ENCODE data around the gene LINS1.

Gene LINS1

GRCh38 chr15:100602064-100602822 is at the start of gene LINS1, which contains the start of gene ASB7:
Gene LINS1 (minus strand): TSS chr15:100602184. CDS start chr15:100580842, 21,342 bp downstream.
Gene ASB7 (plus strand): TSS chr15:100602589. CDS start chr15:100612217, 9,628 bp downstream.
- peak; percentile 97 for DNase-seq (ENCODE audit: low spot score)

DNA sequence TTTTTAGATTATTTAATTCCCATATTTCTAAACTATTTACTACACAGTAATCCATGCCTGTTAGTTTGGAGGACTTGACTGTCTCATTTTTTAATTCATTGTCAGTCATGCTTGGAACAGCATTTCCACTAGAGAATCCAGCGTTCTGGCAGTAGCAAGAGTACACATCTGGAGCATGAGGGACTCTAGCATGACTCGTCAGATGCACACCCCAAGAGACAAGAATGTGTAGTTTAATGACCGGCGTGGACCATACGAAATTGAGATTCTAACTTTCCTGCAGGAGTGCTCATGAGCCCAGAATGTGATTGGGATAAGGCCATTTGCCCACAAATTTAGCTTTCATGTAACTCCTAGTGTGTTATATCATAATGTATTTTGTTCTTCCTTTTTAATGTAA is 49.3 kb upstream of the LINS1 start:
- DNase-seq (ENCODE audit: low spot score) = no peak

- DNase-seq (ENCODE audit: low spot score) = no peak
Measured at GRCh38 chr15:100650685-100651084, 48.7 kb upstream of the LINS1 start.

DNA sequence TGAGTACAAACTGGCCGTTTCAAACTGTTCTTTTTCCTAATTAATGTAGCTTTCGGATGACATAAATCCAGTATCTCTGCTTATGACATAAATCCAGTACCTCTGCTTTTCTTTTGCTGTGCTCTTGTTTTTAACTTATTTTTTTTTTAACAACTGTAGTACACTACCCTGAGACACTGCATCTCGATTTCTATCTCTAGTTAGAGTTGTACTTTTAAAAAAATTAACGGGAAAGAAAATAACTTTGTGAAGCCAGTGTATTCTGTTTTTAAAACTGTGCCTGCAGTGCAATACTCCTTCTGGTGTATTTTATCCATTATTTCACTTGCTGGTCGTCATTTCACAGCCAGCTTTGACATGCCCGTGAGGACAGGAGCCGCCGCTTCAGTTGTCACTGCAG is 47.0 kb upstream of the LINS1 start:
- DNase-seq (ENCODE audit: low spot score) = no peak

- no peak for DNase-seq (ENCODE audit: low spot score)
Measured at GRCh38 chr15:100645671-100646070, 43.7 kb upstream of the LINS1 start.

- no peak for DNase-seq (ENCODE audit: low spot score)
Measured at GRCh38 chr15:100642950-100643338, 41.0 kb upstream of the LINS1 start.

GRCh38 chr15:100642213-100642949 is 40.4 kb upstream of the LINS1 start:
- no peak for DNase-seq (ENCODE audit: low spot score)

GRCh38 chr15:100638177-100638730 is 36.3 kb upstream of the LINS1 start:
- DNase-seq (ENCODE audit: low spot score) = no peak

DNA sequence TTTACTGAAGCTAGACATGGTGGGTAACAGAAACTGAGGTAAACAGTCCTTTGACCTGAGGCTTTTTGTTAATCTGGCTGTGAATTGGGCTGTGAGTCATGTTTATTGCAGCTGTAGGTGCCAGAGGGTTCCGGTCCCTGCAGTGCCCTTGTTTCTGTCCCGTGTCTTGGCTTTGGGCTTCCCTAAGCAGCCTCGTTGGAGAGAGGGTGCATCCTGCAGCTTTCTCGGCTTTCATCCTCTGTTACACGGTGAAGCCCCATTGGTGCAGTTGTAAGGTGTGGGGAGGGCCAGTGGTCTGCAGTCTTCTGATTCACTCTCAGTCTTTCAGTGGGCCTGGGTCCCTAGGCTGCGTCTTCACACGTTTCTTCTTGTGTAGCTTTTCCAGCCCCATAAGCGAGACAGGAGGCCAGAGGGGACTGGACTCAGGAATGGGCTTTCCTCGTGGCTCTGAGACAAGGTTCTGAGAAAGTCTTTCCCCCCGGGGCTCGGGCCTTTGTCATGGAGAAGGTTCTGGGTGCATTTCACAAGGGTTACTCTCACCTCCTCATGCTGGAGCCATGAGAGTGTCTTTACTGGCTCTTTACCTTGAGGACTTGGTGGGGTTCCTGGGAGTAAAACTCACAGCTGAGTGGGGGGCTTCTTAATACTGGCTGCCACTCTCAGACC is 33.6 kb upstream of the LINS1 start:
- DNase-seq (ENCODE audit: low spot score) = no peak

- no peak for DNase-seq (ENCODE audit: low spot score)
Measured at GRCh38 chr15:100633763-100634075, 31.7 kb upstream of the LINS1 start.

GRCh38 chr15:100631831-100632230 is 29.8 kb upstream of the LINS1 start:
- no peak for DNase-seq (ENCODE audit: low spot score)

DNA sequence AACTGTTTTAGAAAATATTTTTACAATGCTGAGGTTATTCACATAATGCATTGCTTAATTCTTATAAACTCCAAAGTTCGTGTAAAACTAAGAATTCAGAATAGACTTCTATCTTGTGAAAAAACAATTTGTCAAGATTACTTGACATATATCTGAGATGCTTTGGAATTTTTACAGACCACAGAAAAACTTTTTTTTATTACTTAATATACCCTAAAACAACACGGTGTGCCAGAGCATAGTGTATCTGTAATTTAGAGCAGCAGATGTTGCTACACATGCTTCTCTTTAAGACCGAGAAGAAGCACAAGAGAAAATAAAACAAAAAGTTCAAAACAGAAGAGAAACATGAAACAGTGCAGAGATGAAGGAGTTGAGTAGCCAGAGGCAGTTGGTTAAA is 26.8 kb upstream of the LINS1 start:
- no peak for DNase-seq (ENCODE audit: low spot score)

- DNase-seq (ENCODE audit: low spot score) = peak; percentile 56
Measured at GRCh38 chr15:100627789-100628395, 25.9 kb upstream of the LINS1 start.

- no peak for DNase-seq (ENCODE audit: low spot score)
Measured at GRCh38 chr15:100623301-100623700, 21.3 kb upstream of the LINS1 start.

DNA sequence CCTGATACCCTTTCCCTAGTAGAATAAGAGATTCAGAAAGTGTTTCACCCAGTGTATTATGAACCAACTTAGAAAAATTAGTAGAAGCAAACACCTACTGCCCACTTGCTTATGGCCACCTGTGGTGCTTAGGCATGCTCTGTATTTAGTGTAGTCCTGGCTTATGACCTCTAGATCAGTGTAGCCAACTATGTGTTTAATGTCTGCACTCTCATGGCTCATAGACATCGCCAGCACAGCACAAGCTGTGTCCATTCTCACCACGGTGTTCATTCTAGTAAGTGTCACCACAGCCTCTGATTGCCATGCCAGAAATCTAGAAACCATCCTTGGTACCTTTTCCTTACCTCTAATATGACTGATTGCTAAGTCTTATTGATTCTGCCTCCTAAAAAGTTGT is 14.7 kb upstream of the LINS1 start:
- no peak for DNase-seq (ENCODE audit: low spot score)

DNA sequence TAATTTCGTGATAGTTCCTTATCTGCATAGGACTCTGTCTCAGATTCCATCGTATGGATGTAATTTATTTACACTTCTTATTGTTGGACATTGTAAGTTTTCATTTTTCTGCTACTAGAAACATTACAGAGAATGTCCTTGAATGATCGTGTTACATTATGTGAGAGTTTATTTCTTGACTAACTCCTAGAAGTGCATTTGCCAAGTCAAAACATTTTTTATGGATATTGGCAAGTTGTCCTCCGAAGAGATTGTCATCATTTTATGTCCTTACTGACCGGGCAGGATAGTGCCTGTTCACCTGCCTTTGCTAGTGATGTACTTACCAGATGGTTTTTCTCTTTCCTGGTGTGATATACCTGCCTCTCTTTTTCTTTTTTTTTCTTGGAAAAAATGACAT is 13.8 kb upstream of the LINS1 start:
- DNase-seq (ENCODE audit: low spot score) = no peak

- no peak for DNase-seq (ENCODE audit: low spot score)
Measured at GRCh38 chr15:100614918-100615317, 12.9 kb upstream of the LINS1 start.

DNA sequence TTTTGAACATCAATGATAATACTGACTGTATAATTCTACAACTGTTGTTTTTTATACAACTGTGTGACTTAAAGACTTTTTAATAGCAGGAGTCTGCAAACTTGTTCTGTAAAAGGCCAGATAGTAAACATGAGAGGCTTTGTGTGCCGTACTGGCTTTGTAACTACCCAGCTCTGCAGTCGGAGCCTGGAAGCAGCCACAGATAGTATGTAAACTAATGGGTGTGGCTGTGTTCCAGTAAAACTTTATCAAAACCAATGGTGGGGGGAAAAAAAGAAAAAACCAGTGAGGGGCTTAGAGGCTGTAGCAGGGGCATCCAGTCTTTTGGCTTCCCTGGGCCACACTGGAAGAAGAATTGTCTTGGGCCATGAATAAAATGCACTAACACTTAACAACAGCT is 12.4 kb upstream of the LINS1 start:
- DNase-seq (ENCODE audit: low spot score) = no peak

DNA sequence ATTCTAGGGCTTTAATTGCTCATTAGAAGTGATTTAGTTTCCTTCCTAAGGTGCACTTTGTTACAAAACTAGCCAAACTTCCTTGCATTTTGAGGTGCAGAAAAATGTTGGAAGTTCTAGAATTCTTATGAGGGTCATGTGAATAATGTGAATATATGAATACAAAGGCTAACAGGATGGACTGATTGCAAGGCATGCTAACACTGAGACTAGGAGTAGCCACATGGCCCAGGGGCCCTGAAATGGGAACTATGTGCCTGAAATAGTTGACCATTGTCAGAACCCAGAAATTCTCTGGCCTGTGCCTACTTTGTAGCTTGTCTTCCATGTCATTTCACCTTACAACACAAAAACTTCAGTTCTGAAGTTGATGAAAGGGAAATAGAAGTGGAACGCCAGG is 11.2 kb upstream of the LINS1 start:
- DNase-seq (ENCODE audit: low spot score) = no peak

GRCh38 chr15:100612539-100612938 is 10.6 kb upstream of the LINS1 start:
- no peak for DNase-seq (ENCODE audit: low spot score)

GRCh38 chr15:100602823-100603393 is 924 bp upstream of the LINS1 start:
- peak; percentile 30 for DNase-seq (ENCODE audit: low spot score)

GRCh38 chr15:100601617-100602063 is 344 bp downstream of the LINS1 start:
- DNase-seq (ENCODE audit: low spot score) = no peak

Data from germinal center (tissue), 1 donor.